ENCODE data around the gene GPA33. TPM values are rescaled to one million over a fixed set of nuclear protein-coding genes. Genes with fewer than 3 reads are reported as not detected.

The GPA33 gene
- total and polyA plus RNA-seq, 4 donors = 0.26 to 1.5 (median 0.70) TPM

DNA sequence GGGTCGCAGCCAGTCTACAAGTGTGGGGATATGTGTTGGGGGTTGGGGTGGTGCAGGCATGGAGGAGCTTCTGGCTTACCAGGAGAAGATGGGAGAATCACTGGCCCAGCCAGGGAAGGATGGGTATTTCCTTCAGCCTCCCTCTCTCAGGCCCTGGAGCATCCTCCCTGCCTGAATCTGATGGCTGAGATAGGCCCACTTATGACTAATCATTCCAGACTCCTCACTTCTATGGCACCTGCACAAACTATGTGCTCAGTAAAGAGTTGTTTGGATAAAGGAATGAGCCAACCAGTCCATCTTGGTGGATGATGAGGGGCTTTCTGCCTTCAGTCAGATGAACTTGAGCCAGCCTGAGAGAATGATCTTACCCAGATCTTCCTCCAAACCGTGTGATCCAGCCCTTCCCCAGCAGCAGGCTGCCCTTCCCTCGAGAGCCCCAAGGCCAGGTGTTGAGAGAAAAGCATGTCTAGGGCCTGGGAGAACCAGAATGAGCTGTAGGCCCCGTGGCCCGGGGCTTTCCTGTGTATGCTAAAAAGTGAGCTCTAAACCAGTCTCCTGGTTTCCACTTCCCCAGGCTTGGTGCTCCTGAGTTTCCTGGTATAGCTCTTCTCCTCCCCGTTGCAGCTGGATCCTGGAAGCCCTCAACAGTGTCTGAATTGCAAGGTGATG, 1.3 kb downstream of the GPA33 start:
- no peaks in the 10 kb centered on the region for H3K27me3 ChIP-seq (ENCODE audit: control insufficient read depth in 3 of 3, insufficient read depth in 3 of 3, low read length in 2 of 3)
- peaks cover 0 to 6% (median 0%) of the 10 kb centered on the region in 5 donors for H3K4me1 ChIP-seq (ENCODE audit: control insufficient read depth in 5 of 5, insufficient read depth in 5 of 5, low read length in 5 of 5)
- H3K36me3 ChIP-seq (ENCODE audit: control insufficient read depth in 4 of 4, insufficient read depth in 4 of 4, low read length in 4 of 4) = no peaks in the 10 kb centered on the region
- H3K9me3 ChIP-seq (ENCODE audit: control insufficient read depth in 4 of 4, insufficient read depth in 3 of 4, low read length in 3 of 4) = no peaks in the 10 kb centered on the region
- no peak for DNase-seq
- H3K9ac ChIP-seq (ENCODE audit: insufficient read depth in 1 of 2, low read length in 2 of 2) = no peak overlapping the region
- no peak overlapping the region for H3K4me3 ChIP-seq
- TF ChIP-seq, protein P1, sequence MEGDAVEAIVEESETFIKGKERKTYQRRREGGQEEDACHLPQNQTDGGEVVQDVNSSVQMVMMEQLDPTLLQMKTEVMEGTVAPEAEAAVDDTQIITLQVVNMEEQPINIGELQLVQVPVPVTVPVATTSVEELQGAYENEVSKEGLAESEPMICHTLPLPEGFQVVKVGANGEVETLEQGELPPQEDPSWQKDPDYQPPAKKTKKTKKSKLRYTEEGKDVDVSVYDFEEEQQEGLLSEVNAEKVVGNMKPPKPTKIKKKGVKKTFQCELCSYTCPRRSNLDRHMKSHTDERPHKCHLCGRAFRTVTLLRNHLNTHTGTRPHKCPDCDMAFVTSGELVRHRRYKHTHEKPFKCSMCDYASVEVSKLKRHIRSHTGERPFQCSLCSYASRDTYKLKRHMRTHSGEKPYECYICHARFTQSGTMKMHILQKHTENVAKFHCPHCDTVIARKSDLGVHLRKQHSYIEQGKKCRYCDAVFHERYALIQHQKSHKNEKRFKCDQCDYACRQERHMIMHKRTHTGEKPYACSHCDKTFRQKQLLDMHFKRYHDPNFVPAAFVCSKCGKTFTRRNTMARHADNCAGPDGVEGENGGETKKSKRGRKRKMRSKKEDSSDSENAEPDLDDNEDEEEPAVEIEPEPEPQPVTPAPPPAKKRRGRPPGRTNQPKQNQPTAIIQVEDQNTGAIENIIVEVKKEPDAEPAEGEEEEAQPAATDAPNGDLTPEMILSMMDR (IDR thresholded peaks at IDR 0.05; ENCODE audit: control extremely low read depth, extremely low read depth) = no peak
- H3K27ac ChIP-seq (ENCODE audit: low read depth in 1 of 2, low read length in 1 of 2) = no peak overlapping the region
- WGBS, 2 donors = 86 to 87% methylated on average over 6 of the region's 6 CpGs
- no peak for ATAC-seq (ENCODE audit: insufficient read depth, low FRiP score)

DNA sequence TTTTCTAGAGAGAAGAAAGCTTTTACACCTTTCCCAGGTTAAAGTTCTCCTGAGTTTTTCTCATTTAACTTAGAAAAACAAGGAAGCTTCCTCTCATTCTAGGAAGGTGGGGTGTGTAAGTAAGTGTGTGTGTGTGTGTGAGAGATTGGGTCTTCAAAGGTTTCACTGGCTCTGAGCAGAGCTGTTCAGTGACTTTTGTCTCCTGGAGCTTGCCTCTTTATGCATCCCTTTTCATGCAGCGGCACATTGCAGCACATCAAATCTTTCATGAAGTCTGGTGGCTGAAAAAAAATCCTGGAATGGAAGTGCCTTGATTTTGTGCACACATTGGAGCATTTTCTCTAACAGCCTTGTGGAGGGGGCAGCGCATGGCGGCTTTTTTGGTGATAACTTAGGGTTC, 3.4 kb downstream of the GPA33 start:
- DNase-seq = no peak
- H3K4me1 ChIP-seq (ENCODE audit: control insufficient read depth in 5 of 5, insufficient read depth in 5 of 5, low read length in 5 of 5) = peaks cover 0 to 5% (median 4%) of the 10 kb centered on the region in 5 donors
- no peak overlapping the region for H3K27ac ChIP-seq (ENCODE audit: low read depth in 1 of 2, low read length in 1 of 2)
- ATAC-seq (ENCODE audit: insufficient read depth, low FRiP score) = no peak
- H3K9ac ChIP-seq (ENCODE audit: insufficient read depth in 1 of 2, low read length in 2 of 2) = no peak overlapping the region
- no peak overlapping the region for H3K4me3 ChIP-seq
- no peaks in the 10 kb centered on the region for H3K27me3 ChIP-seq (ENCODE audit: control insufficient read depth in 3 of 3, insufficient read depth in 3 of 3, low read length in 2 of 3)
- no peaks in the 10 kb centered on the region for H3K9me3 ChIP-seq (ENCODE audit: control insufficient read depth in 4 of 4, insufficient read depth in 3 of 4, low read length in 3 of 4)
- WGBS, 2 donors = 60 to 91% methylated on average over 3 of the region's 3 CpGs
- TF ChIP-seq, protein P1 (IDR thresholded peaks at IDR 0.05; ENCODE audit: control extremely low read depth, extremely low read depth) = no peak
- no peaks in the 10 kb centered on the region for H3K36me3 ChIP-seq (ENCODE audit: control insufficient read depth in 4 of 4, insufficient read depth in 4 of 4, low read length in 4 of 4)

DNA sequence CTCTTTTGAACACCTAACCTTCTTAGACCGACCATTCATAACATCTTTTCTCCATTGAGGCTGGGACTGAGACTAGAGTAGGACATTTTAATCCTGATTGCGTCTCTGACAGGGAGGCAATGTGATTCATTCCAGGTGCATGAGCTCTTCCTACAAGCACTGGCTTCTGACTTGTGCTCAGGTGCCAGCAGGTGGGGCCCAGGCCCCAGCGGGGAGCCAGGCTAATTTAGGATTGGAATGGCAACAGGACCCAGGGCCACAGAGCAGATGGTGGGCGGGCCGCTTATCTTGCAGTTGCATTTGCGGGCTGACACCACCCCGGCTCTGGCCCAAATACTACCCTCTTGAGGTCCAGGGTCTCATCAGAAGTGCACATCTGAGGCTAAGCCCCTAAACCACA, 4.1 kb downstream of the GPA33 start:
- TF ChIP-seq, protein P1 (IDR thresholded peaks at IDR 0.05; ENCODE audit: control extremely low read depth, extremely low read depth) = no peak
- 94 to 98% methylated on average over 7 of the region's 7 CpGs for WGBS, 2 donors
- Histone ChIP-seq H3K27me3 (ENCODE audit: control insufficient read depth in 3 of 3, insufficient read depth in 3 of 3, low read length in 2 of 3) (no peaks in the 10 kb centered on the region), H3K36me3 (ENCODE audit: control insufficient read depth in 4 of 4, insufficient read depth in 4 of 4, low read length in 4 of 4) (no peaks in the 10 kb centered on the region), H3K4me1 (ENCODE audit: control insufficient read depth in 5 of 5, insufficient read depth in 5 of 5, low read length in 5 of 5) (peaks cover 0 to 5% (median 4%) of the 10 kb centered on the region in 5 donors), H3K4me3 (no peak overlapping the region), H3K27ac (ENCODE audit: low read depth in 1 of 2, low read length in 1 of 2) (no peak overlapping the region), H3K9me3 (ENCODE audit: control insufficient read depth in 4 of 4, insufficient read depth in 3 of 4, low read length in 3 of 4) (peaks cover 0 to 2% (median 0%) of the 10 kb centered on the region in 4 donors), H3K9ac (ENCODE audit: insufficient read depth in 1 of 2, low read length in 2 of 2) (no peak overlapping the region)
- DNase-seq = no peak
- no peak for ATAC-seq (ENCODE audit: insufficient read depth, low FRiP score)

DNA sequence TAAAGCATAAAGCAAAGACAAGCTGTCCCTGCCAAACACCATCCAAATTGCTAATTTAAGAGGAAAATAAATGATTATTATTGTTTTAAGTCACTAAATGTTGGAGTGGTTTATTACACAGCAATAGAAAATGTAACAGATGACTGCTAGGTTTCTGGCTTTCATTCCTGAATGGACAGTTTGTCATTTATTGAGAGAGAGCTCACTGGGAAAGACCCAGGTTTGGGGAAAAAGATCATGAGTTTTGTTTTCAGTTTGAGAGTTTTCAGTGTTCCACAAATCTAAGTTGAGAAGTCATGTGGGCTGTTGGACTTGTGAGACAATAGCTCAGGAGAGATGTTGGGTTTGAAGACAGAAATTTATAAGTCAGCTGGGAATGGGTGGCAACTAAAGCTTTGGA, 5.4 kb downstream of the GPA33 start:
- H3K4me3 ChIP-seq = no peak overlapping the region
- DNase-seq (no peak), ATAC-seq (ENCODE audit: insufficient read depth, low FRiP score) (no peak)
- TF ChIP-seq, protein P1 (IDR thresholded peaks at IDR 0.05; ENCODE audit: control extremely low read depth, extremely low read depth) = no peak
- H3K27me3 ChIP-seq (ENCODE audit: control insufficient read depth in 3 of 3, insufficient read depth in 3 of 3, low read length in 2 of 3) = no peaks in the 10 kb centered on the region
- H3K9ac ChIP-seq (ENCODE audit: insufficient read depth in 1 of 2, low read length in 2 of 2) = no peak overlapping the region
- H3K9me3 ChIP-seq (ENCODE audit: control insufficient read depth in 4 of 4, insufficient read depth in 3 of 4, low read length in 3 of 4) = peaks cover 0 to 2% (median 0%) of the 10 kb centered on the region in 4 donors
- H3K27ac ChIP-seq (ENCODE audit: low read depth in 1 of 2, low read length in 1 of 2) = no peak overlapping the region
- peaks cover 0 to 5% (median 2%) of the 10 kb centered on the region in 5 donors for H3K4me1 ChIP-seq (ENCODE audit: control insufficient read depth in 5 of 5, insufficient read depth in 5 of 5, low read length in 5 of 5)
- H3K36me3 ChIP-seq (ENCODE audit: control insufficient read depth in 4 of 4, insufficient read depth in 4 of 4, low read length in 4 of 4) = no peaks in the 10 kb centered on the region
